ENCODE data around the gene FBXW7. TPM values are rescaled to one million over a fixed set of nuclear protein-coding genes. Genes with fewer than 3 reads are reported as not detected.

Gene FBXW7
- total RNA-seq, 1 donor from 2014 or later = 21.0 TPM

- Mint-ChIP-seq H3K36me3 (ENCODE audit: unreplicated experiment) (peaks cover 35% of the 10 kb centered on the region), H3K9me3 (ENCODE audit: unreplicated experiment) (no peaks in the 10 kb centered on the region)
Observed at GRCh38 chr4:152325831-152326230, 210.1 kb downstream of the FBXW7 start.

GRCh38 chr4:152323221-152323620 lies 212.7 kb downstream of the FBXW7 start:
- no peak for DNase-seq (ENCODE audit: extremely low spot score, unreplicated experiment)
- H3K9me3 Mint-ChIP-seq (ENCODE audit: unreplicated experiment) = no peaks in the 10 kb centered on the region
- TF ChIP-seq, protein P1, sequence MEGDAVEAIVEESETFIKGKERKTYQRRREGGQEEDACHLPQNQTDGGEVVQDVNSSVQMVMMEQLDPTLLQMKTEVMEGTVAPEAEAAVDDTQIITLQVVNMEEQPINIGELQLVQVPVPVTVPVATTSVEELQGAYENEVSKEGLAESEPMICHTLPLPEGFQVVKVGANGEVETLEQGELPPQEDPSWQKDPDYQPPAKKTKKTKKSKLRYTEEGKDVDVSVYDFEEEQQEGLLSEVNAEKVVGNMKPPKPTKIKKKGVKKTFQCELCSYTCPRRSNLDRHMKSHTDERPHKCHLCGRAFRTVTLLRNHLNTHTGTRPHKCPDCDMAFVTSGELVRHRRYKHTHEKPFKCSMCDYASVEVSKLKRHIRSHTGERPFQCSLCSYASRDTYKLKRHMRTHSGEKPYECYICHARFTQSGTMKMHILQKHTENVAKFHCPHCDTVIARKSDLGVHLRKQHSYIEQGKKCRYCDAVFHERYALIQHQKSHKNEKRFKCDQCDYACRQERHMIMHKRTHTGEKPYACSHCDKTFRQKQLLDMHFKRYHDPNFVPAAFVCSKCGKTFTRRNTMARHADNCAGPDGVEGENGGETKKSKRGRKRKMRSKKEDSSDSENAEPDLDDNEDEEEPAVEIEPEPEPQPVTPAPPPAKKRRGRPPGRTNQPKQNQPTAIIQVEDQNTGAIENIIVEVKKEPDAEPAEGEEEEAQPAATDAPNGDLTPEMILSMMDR (IDR thresholded peaks at IDR 0.05) = no peak
- H3K27ac Mint-ChIP-seq (ENCODE audit: unreplicated experiment) = no peak overlapping the region
- peaks cover 35% of the 10 kb centered on the region for H3K36me3 Mint-ChIP-seq (ENCODE audit: unreplicated experiment)
- no peak overlapping the region for H3K4me3 Mint-ChIP-seq (ENCODE audit: unreplicated experiment)
- no peaks in the 10 kb centered on the region for H3K27me3 Mint-ChIP-seq (ENCODE audit: unreplicated experiment)
- H3K4me1 Mint-ChIP-seq (ENCODE audit: unreplicated experiment) = peaks cover 30% of the 10 kb centered on the region

More at GRCh38 chr4:152325831-152326230, 210.1 kb downstream of the FBXW7 start:
- DNase-seq (ENCODE audit: extremely low spot score, unreplicated experiment) = no peak
- H3K27me3 Mint-ChIP-seq (ENCODE audit: unreplicated experiment) = no peaks in the 10 kb centered on the region
- H3K27ac Mint-ChIP-seq (ENCODE audit: unreplicated experiment) = no peak overlapping the region
- TF ChIP-seq, protein P1 (IDR thresholded peaks at IDR 0.05) = no peak
- H3K4me1 Mint-ChIP-seq (ENCODE audit: unreplicated experiment) = peaks cover 48% of the 10 kb centered on the region
- H3K4me3 Mint-ChIP-seq (ENCODE audit: unreplicated experiment) = no peak overlapping the region

DNA sequence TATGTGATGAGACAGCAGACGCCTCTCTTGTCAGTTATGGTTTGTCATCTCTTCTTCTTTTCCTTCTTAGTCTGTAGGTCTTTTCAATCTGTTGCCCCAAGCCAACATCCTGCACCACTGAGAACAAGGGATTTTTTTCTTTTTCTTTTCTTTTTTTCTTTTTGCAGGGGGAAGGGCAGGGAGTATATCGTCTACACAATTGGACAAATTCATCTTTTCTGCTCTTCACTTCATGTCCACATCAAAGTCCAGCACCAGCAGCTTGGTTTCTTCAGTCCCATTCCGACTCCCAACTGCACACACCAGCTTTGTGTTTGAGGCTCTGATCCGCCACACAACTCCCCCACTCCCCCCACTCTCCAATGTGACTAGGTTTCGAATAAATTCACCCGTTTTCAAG lies 213.2 kb downstream of the FBXW7 start:
- Mint-ChIP-seq H3K4me3 (ENCODE audit: unreplicated experiment) (no peak overlapping the region), H3K27ac (ENCODE audit: unreplicated experiment) (no peak overlapping the region), H3K9me3 (ENCODE audit: unreplicated experiment) (no peaks in the 10 kb centered on the region), H3K27me3 (ENCODE audit: unreplicated experiment) (no peaks in the 10 kb centered on the region), H3K4me1 (ENCODE audit: unreplicated experiment) (peaks cover 25% of the 10 kb centered on the region), H3K36me3 (ENCODE audit: unreplicated experiment) (peaks cover 39% of the 10 kb centered on the region)
- no peak for DNase-seq (ENCODE audit: extremely low spot score, unreplicated experiment)
- TF ChIP-seq, protein P1 (IDR thresholded peaks at IDR 0.05) = no peak

- no peaks in the 10 kb centered on the region for H3K9me3 Mint-ChIP-seq (ENCODE audit: unreplicated experiment)
- peaks cover 20% of the 10 kb centered on the region for H3K4me1 Mint-ChIP-seq (ENCODE audit: unreplicated experiment)
- DNase-seq (ENCODE audit: extremely low spot score, unreplicated experiment) = no peak
- TF ChIP-seq, protein P1 (IDR thresholded peaks at IDR 0.05) = no peak
- no peak overlapping the region for H3K27ac Mint-ChIP-seq (ENCODE audit: unreplicated experiment)
- no peak overlapping the region for H3K4me3 Mint-ChIP-seq (ENCODE audit: unreplicated experiment)
- H3K36me3 Mint-ChIP-seq (ENCODE audit: unreplicated experiment) = peaks cover 35% of the 10 kb centered on the region
- no peaks in the 10 kb centered on the region for H3K27me3 Mint-ChIP-seq (ENCODE audit: unreplicated experiment)
Observed at GRCh38 chr4:152321923-152322322, 214.0 kb downstream of the FBXW7 start.

- DNase-seq (ENCODE audit: extremely low spot score, unreplicated experiment) = no peak
- H3K9me3 Mint-ChIP-seq (ENCODE audit: unreplicated experiment) = no peaks in the 10 kb centered on the region
- H3K4me1 Mint-ChIP-seq (ENCODE audit: unreplicated experiment) = peaks cover 20% of the 10 kb centered on the region
- TF ChIP-seq, protein P1 (IDR thresholded peaks at IDR 0.05) = no peak
- H3K27me3 Mint-ChIP-seq (ENCODE audit: unreplicated experiment) = no peaks in the 10 kb centered on the region
- H3K27ac Mint-ChIP-seq (ENCODE audit: unreplicated experiment) = no peak overlapping the region
- no peak overlapping the region for H3K4me3 Mint-ChIP-seq (ENCODE audit: unreplicated experiment)
- H3K36me3 Mint-ChIP-seq (ENCODE audit: unreplicated experiment) = peaks cover 35% of the 10 kb centered on the region
Observed at GRCh38 chr4:152321398-152321797, 214.5 kb downstream of the FBXW7 start.

Data from osteocyte (in vitro differentiated cells).